HepG2 (cell line): Measurements from ENCODE around the gene NUDCD2. TPM values are rescaled to one million over a fixed set of nuclear protein-coding genes. Genes with fewer than 3 reads are reported as not detected.
A peak's percentile ranks its signal among the peaks of the same experiment; 100 is the strongest.

Experiments
- ASH2L ChIP-seq: fragments of 300-600, 200-600 bp; sonication (generic); IDR thresholded peaks from 2 replicates; pipeline ENCODE4 v1.7.0; 2017; ENCODE audit warnings: low read depth, mild to moderate bottlenecking, moderate library complexity, mixed read lengths, low read length; ENCODE audit not compliant: insufficient read length
- ELF4 ChIP-seq: sonication (generic); formaldehyde crosslinking; IDR thresholded peaks from 2 replicates; pipeline ENCODE4 v1.5.0; 2020; ENCODE audit warnings: missing genetic modification reagents, mild to moderate bottlenecking, moderate library complexity, borderline replicate concordance
- GTF3A ChIP-seq: sonication (generic); formaldehyde crosslinking; conservative IDR thresholded peaks from 2 replicates; pipeline ENCODE4 v1.4.0; 2020; ENCODE audit warnings: mild to moderate bottlenecking, missing genetic modification reagents
- HNF4A ChIP-seq: sonication (generic); formaldehyde crosslinking; IDR thresholded peaks from 2 replicates; pipeline ENCODE4 v1.4.0; 2020; ENCODE audit warnings: missing genetic modification reagents
- HOXA5 ChIP-seq: sonication (generic); formaldehyde crosslinking; IDR thresholded peaks from 2 replicates; pipeline ENCODE4 v1.4.0; 2020; ENCODE audit warnings: missing genetic modification reagents
- JUNB ChIP-seq: sonication (generic); formaldehyde crosslinking; IDR thresholded peaks from 2 replicates; pipeline ENCODE4 v1.8.0; 2022; ENCODE audit warnings: missing genetic modification reagents, mild to moderate bottlenecking, borderline replicate concordance
- MEF2D ChIP-seq: sonication (generic); formaldehyde crosslinking; IDR thresholded peaks from 2 replicates; pipeline ENCODE4 v1.5.1; 2020; ENCODE audit warnings: mild to moderate bottlenecking, missing genetic modification reagents
- NFE2L1 ChIP-seq: sonication (generic); formaldehyde crosslinking; IDR thresholded peaks from 2 replicates; pipeline ENCODE4 v1.4.0; 2020; ENCODE audit warnings: missing genetic modification reagents, mild to moderate bottlenecking, borderline replicate concordance
- POLR2AphosphoS2 ChIP-seq: IDR thresholded peaks from 2 replicates; pipeline ENCODE4 v1.6.1; 2011; ENCODE audit warnings: low read depth, low read length, improper control_type of control experiment
- REXO4 ChIP-seq: sonication (generic); formaldehyde crosslinking; IDR thresholded peaks from 2 replicates; pipeline ENCODE4 v1.8.0; 2022; ENCODE audit warnings: missing genetic modification reagents, mild to moderate bottlenecking, borderline replicate concordance
- SMARCC2 ChIP-seq: fragments of 450-650 bp; IDR thresholded peaks from 2 replicates; pipeline ENCODE4 v1.6.1; 2017; ENCODE audit warnings: antibody characterized with exemption, mild to moderate bottlenecking
- SP4 ChIP-seq: sonication (generic); formaldehyde crosslinking; IDR thresholded peaks from 2 replicates; pipeline ENCODE4 v1.8.1; 2023; ENCODE audit warnings: mild to moderate bottlenecking, missing genetic modification reagents
- ZBTB8A ChIP-seq: sonication (generic); formaldehyde crosslinking; IDR thresholded peaks from 2 replicates; pipeline ENCODE4 v1.4.0; 2020; ENCODE audit warnings: mild to moderate bottlenecking, low read depth, missing genetic modification reagents, borderline replicate concordance
- ZNF160 ChIP-seq: sonication (generic); formaldehyde crosslinking; IDR thresholded peaks from 2 replicates; pipeline ENCODE4 v1.8.0; 2022; ENCODE audit warnings: mild to moderate bottlenecking, inconsistent platforms, missing genetic modification reagents
- ZNF225 ChIP-seq: sonication (generic); formaldehyde crosslinking; IDR thresholded peaks from 2 replicates; pipeline ENCODE4 v1.4.0; 2020; ENCODE audit warnings: mild to moderate bottlenecking, missing genetic modification reagents
- ZNF263 ChIP-seq: sonication (generic); formaldehyde crosslinking; IDR thresholded peaks from 2 replicates; pipeline ENCODE4 v1.4.0; 2020; ENCODE audit warnings: missing genetic modification reagents
- ZNF775 ChIP-seq: sonication (generic); formaldehyde crosslinking; IDR thresholded peaks from 2 replicates; pipeline ENCODE4 v1.4.0; 2020; ENCODE audit warnings: missing genetic modification reagents, mild to moderate bottlenecking, moderate library complexity, borderline replicate concordance
- ZSCAN30 ChIP-seq: sonication (generic); formaldehyde crosslinking; IDR thresholded peaks from 2 replicates; pipeline ENCODE4 v1.5.0; 2020; ENCODE audit warnings: mild to moderate bottlenecking, missing genetic modification reagents
- polyA plus RNA-seq, 8 experiments: library from polyadenylated mRNA; depleted of rRNA in 3 of 8; stranded (reverse) in 7 of 8; unstranded in 1 of 8; fragments of >200 nt; fragmentation: Illumina TruSeq in 4 of 8; extraction: Trizol in 4 of 8; gene quantifications; 2 replicates each; pipeline versions ENCODE4 v1.2.1 to v1.2.3, GENCODE V29; 2011 to 2016; ENCODE audit warnings: low read depth in 4 of 8, missing spikeins in 1 of 8, mixed read lengths in 1 of 8; ENCODE audit not compliant: insufficient read depth in 1 of 8
- total RNA-seq, 5 experiments: library from RNA; depleted of rRNA; stranded (reverse); fragments of >200 nt; fragmentation: Illumina TruSeq; extraction: Trizol; gene quantifications; 2 replicates each; pipeline ENCODE4 v1.2.3, GENCODE V29; 2016; ENCODE audit warnings: low read depth in 1 of 5
- TF ChIP-seq, protein P1 (sequence below): sonication (generic); formaldehyde crosslinking; IDR thresholded peaks from 2 replicates; pipeline ENCODE4 v1.5.0; 2020; ENCODE audit warnings: mild to moderate bottlenecking, missing genetic modification reagents
- TF ChIP-seq, protein P2 (sequence below): sonication (generic); IDR thresholded peaks from 2 replicates; pipeline ENCODE4 v1.6.1; 2016; ENCODE audit warnings: low read depth, borderline replicate concordance
- TF ChIP-seq, protein P3 (sequence below): sonication (generic); formaldehyde crosslinking; IDR thresholded peaks from 2 replicates; pipeline ENCODE4 v1.5.1; 2020; ENCODE audit warnings: missing genetic modification reagents, mild to moderate bottlenecking, borderline replicate concordance
- TF ChIP-seq, protein P4 (sequence below): sonication (generic); formaldehyde crosslinking; conservative IDR thresholded peaks from 2 replicates; pipeline ENCODE4 v1.8.0; 2022; ENCODE audit warnings: low read depth, missing genetic modification reagents

The NUDCD2 gene
- total and polyA plus RNA-seq, 2 of the 13 experiments (the other 11 are each of a cell fraction or from before 2014, with no cell fraction given), result 14.8 to 39.2 TPM

DNA sequence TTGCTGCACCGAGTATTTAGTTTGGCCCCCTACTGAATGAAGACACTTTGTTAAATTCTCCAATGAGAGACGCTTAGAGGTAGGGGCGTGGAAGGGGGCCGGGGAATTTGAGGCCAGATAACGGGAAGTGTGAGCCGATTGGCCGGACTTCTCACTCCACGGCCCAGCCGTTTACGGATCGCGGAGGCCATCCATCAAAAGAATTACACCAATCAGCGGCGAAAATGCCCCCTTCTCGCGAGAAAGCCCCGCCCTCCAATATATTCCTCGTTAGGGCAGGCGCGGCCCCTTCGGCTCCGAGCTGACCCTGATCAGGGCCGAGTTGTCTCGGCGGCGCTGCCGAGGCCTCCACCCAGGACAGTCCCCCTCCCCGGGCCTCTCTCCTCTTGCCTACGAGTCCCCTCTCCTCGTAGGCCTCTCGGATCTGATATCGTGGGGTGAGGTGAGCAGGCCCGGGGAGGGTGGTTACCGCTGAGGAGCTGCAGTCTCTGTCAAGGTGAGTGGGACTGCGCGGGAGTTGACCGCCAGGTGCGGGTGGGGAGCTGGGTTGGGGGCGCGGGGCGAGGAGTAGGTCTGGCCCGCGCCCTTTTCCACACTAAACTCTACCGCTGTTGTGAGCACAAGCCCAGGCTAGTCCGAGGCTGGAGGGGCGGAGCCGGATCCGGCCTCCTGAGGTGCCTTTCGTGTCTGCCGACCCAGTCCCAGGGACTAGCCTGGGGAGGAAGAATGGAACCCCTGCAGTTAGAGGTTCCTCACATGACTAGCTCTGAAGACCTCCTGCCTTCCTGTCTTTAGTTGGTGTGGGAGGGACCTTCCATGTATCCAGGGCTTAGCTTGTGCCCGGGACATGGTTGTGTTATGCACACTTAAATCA lies 22.4 kb downstream of the NUDCD2 start, which contains the start of gene CCNG1 (continued):
- TF ChIP-seq, protein P1, sequence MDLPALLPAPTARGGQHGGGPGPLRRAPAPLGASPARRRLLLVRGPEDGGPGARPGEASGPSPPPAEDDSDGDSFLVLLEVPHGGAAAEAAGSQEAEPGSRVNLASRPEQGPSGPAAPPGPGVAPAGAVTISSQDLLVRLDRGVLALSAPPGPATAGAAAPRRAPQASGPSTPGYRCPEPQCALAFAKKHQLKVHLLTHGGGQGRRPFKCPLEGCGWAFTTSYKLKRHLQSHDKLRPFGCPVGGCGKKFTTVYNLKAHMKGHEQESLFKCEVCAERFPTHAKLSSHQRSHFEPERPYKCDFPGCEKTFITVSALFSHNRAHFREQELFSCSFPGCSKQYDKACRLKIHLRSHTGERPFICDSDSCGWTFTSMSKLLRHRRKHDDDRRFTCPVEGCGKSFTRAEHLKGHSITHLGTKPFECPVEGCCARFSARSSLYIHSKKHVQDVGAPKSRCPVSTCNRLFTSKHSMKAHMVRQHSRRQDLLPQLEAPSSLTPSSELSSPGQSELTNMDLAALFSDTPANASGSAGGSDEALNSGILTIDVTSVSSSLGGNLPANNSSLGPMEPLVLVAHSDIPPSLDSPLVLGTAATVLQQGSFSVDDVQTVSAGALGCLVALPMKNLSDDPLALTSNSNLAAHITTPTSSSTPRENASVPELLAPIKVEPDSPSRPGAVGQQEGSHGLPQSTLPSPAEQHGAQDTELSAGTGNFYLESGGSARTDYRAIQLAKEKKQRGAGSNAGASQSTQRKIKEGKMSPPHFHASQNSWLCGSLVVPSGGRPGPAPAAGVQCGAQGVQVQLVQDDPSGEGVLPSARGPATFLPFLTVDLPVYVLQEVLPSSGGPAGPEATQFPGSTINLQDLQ, result 0 out of 2 replicates have a peak, but pooled peaks have one; percentile 24
- no peak for TF ChIP-seq JUNB (CRISPR knock-in tag)
- TF ChIP-seq, protein P2, sequence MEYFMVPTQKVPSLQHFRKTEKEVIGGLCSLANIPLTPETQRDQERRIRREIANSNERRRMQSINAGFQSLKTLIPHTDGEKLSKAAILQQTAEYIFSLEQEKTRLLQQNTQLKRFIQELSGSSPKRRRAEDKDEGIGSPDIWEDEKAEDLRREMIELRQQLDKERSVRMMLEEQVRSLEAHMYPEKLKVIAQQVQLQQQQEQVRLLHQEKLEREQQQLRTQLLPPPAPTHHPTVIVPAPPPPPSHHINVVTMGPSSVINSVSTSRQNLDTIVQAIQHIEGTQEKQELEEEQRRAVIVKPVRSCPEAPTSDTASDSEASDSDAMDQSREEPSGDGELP, result no peak; the same call in 1 of the 2 replicates
- TF ChIP-seq ZBTB8A (CRISPR knock-in tag), result no peak
- no peak for TF ChIP-seq GTF3A (CRISPR knock-in tag)
- TF ChIP-seq SP4 (CRISPR knock-in tag), result peak; percentile 67; the same call in 1 of the 2 replicates
- no peak; the same call in 1 of the 2 replicates for TF ChIP-seq POLR2AphosphoS2
- no peak for TF ChIP-seq ZSCAN30
- no peak for TF ChIP-seq ZNF263 (CRISPR knock-in tag)
- no peak for TF ChIP-seq REXO4 (CRISPR knock-in tag)
- peak; percentile 69 for TF ChIP-seq ASH2L
- TF ChIP-seq HOXA5, result peak; percentile 73; the same call in 1 of the 2 replicates
- TF ChIP-seq, protein P3, sequence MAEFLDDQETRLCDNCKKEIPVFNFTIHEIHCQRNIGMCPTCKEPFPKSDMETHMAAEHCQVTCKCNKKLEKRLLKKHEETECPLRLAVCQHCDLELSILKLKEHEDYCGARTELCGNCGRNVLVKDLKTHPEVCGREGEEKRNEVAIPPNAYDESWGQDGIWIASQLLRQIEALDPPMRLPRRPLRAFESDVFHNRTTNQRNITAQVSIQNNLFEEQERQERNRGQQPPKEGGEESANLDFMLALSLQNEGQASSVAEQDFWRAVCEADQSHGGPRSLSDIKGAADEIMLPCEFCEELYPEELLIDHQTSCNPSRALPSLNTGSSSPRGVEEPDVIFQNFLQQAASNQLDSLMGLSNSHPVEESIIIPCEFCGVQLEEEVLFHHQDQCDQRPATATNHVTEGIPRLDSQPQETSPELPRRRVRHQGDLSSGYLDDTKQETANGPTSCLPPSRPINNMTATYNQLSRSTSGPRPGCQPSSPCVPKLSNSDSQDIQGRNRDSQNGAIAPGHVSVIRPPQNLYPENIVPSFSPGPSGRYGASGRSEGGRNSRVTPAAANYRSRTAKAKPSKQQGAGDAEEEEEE, result no peak
- no peak for TF ChIP-seq SMARCC2
- 0 out of 2 replicates have a peak, but pooled peaks have one; percentile 29 for TF ChIP-seq ZNF160 (CRISPR knock-in tag)
- no peak for TF ChIP-seq MEF2D (CRISPR knock-in tag)
- TF ChIP-seq ZNF775, result no peak
- no peak for TF ChIP-seq ELF4 (CRISPR knock-in tag)
- TF ChIP-seq, protein P4, sequence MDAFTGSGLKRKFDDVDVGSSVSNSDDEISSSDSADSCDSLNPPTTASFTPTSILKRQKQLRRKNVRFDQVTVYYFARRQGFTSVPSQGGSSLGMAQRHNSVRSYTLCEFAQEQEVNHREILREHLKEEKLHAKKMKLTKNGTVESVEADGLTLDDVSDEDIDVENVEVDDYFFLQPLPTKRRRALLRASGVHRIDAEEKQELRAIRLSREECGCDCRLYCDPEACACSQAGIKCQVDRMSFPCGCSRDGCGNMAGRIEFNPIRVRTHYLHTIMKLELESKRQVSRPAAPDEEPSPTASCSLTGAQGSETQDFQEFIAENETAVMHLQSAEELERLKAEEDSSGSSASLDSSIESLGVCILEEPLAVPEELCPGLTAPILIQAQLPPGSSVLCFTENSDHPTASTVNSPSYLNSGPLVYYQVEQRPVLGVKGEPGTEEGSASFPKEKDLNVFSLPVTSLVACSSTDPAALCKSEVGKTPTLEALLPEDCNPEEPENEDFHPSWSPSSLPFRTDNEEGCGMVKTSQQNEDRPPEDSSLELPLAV, result no peak
- no peak for TF ChIP-seq ZNF225 (CRISPR knock-in tag)
- TF ChIP-seq HNF4A (CRISPR knock-in tag), result no peak
- no peak for TF ChIP-seq NFE2L1 (CRISPR knock-in tag)
